Activated CD8-positive, alpha-beta memory T cell treated with anti-CD3 and anti-CD28 coated beads, Interleukin-2, amount 50 U/mL, for 1 hour (primary cell): ENCODE data around the gene MED13.
"Not testable (repeated sequence)": the region's sequence is repeated elsewhere in the genome, so short reads cannot be mapped to it uniquely, and the experiment has no call there.

ENCODE experiments used
- DNase-seq: peaks from one replicate; pipeline ENCODE4 v3.0.0-alpha.2; 2020; ENCODE audit errors: extremely low read depth

Gene MED13

GRCh38 chr17:62058611-62059010, 6.5 kb downstream of the MED13 start:
- DNase-seq = no peak

- DNase-seq = no peak
These were observed 7.4 kb downstream of the MED13 start for GRCh38 chr17:62057696-62058095.

GRCh38 chr17:62052765-62053338, 12.2 kb downstream of the MED13 start:
- DNase-seq = no peak

GRCh38 chr17:62051053-62051452, 14.0 kb downstream of the MED13 start:
- DNase-seq = no peak

GRCh38 chr17:62049299-62049698, 15.8 kb downstream of the MED13 start:
- DNase-seq = no peak

GRCh38 chr17:62048262-62048661, 16.8 kb downstream of the MED13 start:
- no peak for DNase-seq

- DNase-seq = no peak
These were observed 19.6 kb downstream of the MED13 start for GRCh38 chr17:62045517-62045916.

GRCh38 chr17:62045109-62045508, 20.0 kb downstream of the MED13 start:
- no peak for DNase-seq

- DNase-seq = no peak
These were observed 21.5 kb downstream of the MED13 start for GRCh38 chr17:62043602-62044001.

- DNase-seq = no peak
These were observed 21.9 kb downstream of the MED13 start for GRCh38 chr17:62043140-62043539.

GRCh38 chr17:62038248-62038647, 26.8 kb downstream of the MED13 start:
- no peak for DNase-seq

GRCh38 chr17:62033317-62033716, 31.8 kb downstream of the MED13 start:
- no peak for DNase-seq

- DNase-seq = no peak
These were observed 32.6 kb downstream of the MED13 start for GRCh38 chr17:62032480-62032879.

GRCh38 chr17:62030264-62030663, 34.8 kb downstream of the MED13 start:
- DNase-seq = no peak

- no peak for DNase-seq
These were observed 40.2 kb downstream of the MED13 start for GRCh38 chr17:62024866-62025265.

- no peak for DNase-seq
These were observed 47.2 kb downstream of the MED13 start for GRCh38 chr17:62017912-62018311.

GRCh38 chr17:62017496-62017895, 47.6 kb downstream of the MED13 start:
- no peak for DNase-seq

GRCh38 chr17:62014526-62014925, 50.6 kb downstream of the MED13 start:
- DNase-seq = no peak

- no peak for DNase-seq
These were observed 55.9 kb downstream of the MED13 start for GRCh38 chr17:62009220-62009619.

GRCh38 chr17:62008294-62008693, 56.8 kb downstream of the MED13 start:
- no peak for DNase-seq

- DNase-seq = no peak
These were observed 60.7 kb downstream of the MED13 start for GRCh38 chr17:62004388-62004787.

- not testable (repeated sequence) for DNase-seq
These were observed 61.9 kb downstream of the MED13 start for GRCh38 chr17:62003141-62003540.

- no peak for DNase-seq
These were observed 64.0 kb downstream of the MED13 start for GRCh38 chr17:62001105-62001504.

GRCh38 chr17:62000186-62000585, 64.9 kb downstream of the MED13 start:
- DNase-seq = no peak
